Ecto neural progenitor cell (in vitro differentiated cells): ENCODE measurements around the gene ELL.
A peak's percentile ranks its signal among the peaks of the same experiment; 100 is the strongest.

Source experiments
- DNase-seq: peaks from one replicate; pipeline ENCODE4 v3.0.0-alpha.2; 2018; ENCODE audit warnings: low spot score

The ELL gene

GRCh38 chr19:18504886-18505610 lies 16.8 kb downstream of the ELL start:
- DNase-seq, result no peak

DNA sequence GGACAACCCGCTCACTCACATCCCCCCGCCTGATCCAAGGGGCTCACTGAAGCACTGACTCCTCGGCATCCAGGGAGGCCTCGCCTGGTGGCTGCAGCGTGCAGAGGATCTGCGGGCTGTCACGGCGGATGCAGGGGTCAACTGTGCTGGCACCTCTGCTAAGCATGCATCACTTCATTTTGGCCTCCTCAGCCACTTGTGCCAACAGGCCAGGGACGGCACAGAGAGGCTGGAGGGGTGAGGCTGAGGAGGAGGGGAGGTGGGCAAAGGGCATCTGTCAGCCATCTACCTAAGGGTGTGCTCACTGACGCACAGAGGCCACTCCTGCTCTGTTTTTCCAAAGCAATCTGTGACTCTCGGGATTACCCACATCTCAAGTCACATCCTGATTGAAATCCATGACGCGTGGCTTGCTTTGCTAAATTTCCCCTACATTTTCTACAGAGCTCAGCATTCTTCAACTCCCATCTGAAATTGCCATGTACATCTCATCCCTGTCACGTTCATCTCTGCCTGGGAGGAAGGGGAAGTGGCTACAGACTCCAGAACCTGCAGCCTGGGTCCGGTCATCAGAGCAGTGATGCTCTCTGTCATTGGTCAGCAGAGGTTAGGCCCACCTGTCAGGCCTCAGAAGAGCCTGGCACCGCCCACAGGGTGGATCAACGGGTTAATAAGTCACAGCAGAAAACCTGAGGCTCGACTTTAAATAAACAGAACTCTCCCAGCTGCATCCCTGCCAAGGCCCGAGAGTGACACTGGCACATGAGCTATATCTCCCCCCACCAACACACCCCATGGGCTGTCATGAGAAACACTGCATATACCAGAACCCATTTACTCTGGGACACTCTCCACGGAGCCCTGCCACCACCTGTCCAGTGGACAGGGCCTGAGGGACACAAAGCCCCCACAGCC lies 17.6 kb downstream of the ELL start:
- no peak for DNase-seq

DNA sequence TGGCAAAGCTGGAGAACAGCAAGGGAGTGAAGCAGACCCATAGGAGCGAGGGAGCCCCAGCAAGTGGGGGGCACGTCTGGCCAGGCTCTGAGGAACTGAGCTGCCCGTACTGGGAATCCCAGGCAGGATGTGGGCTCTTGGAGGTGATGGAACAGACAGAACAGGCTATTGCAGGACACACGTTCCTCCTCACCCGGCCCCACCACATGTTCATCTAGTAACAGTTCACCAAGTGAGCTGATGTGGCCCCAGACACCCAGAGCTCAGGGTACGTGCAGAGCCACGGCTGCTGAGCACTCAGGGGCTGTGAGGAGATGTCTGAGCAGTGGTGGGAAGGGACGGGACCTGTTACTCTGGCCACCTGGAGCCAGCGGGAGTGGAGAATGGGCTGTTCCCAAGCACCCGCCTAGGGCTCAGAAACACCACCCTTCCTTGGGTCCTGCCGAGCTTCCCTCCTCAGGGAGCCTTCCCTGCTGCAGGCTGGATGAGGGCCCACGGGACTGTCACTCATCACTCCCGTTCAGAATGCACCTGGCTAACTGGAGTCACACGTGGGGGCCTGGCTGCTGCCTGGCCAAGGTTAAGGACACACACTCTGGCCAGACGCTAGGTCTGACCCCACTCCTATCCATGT lies 18.4 kb downstream of the ELL start:
- DNase-seq, result no peak

- no peak for DNase-seq
Measured at GRCh38 chr19:18502638-18503294, 19.1 kb downstream of the ELL start.

DNA sequence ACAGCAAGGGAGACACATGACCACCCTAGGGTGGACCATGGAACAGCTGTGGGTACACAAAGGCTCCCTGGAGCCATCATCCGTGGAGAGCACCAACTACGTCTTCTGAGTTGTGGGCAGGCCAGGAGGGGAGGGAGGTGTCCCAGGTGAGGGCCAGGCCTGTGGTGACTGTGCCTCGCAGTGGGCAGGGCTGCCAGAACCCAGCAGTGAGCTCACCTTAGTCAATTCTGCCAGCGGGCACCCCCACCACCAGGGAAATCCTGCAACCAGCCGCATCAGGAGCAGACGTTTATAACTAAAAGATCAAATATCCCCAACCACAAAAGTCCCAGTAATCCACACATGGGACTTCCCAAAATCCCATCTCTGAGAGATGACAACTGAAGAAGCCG lies 19.6 kb downstream of the ELL start:
- no peak for DNase-seq

DNA sequence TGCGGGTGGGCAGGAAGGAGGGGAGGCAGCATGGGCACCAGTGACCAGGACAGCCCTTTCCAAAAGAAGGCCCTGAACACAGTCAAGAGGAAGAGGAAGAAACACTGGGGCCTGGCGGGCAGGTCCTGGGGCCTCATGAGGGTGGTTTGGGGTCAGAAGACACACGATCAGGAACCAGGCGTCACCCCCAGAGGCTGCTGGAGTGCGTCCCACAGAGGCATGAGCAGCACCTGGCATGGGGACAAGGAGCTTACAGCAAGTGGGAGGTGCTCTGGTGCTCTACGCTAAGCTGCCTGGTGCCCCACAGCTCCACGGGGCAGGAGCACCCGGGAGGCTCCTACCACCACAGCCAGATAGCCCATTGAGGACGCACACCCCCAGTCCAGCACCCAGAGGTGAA lies 20.0 kb downstream of the ELL start:
- no peak for DNase-seq

DNA sequence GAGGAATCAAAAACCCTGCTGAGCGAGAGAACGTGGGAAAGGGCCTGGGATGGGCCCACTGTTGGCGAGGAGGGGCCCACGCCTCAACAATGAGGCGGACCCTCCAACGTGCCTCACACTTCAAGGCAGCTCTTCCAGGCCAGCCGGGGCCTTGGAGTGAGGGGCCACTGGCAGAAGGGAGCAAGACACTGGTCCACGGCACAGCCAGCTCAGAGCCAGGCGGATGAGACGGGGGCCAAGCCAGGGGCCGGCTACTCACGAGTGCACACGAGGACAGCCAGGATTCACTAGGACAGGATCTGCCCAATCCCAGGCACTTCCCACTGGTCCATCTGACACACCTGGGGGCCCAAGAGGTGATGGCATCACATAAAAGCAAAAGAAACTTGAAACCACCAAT lies 20.5 kb downstream of the ELL start:
- DNase-seq, result no peak

DNA sequence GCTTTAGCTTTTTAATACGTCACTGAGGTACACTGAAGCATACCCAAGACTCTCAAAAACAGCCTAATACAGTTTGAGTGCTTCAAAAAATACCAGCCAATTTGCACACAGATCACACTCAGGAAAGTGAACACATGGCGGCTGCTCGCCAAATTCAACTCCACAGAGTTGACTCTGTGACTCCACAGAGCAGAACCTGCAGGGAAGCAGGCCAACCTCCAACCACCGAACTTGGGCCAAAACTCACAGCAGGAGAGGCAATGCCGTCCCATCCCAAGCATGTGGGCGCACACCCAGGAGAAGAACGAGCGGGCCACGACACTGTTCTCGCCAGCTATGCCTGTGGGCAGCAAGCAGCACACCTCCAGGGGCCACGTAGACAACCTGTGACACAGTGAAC lies 21.1 kb downstream of the ELL start:
- no peak for DNase-seq

- DNase-seq, result no peak
Measured at GRCh38 chr19:18500376-18500775, 21.5 kb downstream of the ELL start.

- no peak for DNase-seq
Measured at GRCh38 chr19:18499055-18499775, 22.7 kb downstream of the ELL start.

GRCh38 chr19:18496980-18497256 lies 25.0 kb downstream of the ELL start:
- no peak for DNase-seq

GRCh38 chr19:18496167-18496979 lies 25.5 kb downstream of the ELL start:
- no peak for DNase-seq

DNA sequence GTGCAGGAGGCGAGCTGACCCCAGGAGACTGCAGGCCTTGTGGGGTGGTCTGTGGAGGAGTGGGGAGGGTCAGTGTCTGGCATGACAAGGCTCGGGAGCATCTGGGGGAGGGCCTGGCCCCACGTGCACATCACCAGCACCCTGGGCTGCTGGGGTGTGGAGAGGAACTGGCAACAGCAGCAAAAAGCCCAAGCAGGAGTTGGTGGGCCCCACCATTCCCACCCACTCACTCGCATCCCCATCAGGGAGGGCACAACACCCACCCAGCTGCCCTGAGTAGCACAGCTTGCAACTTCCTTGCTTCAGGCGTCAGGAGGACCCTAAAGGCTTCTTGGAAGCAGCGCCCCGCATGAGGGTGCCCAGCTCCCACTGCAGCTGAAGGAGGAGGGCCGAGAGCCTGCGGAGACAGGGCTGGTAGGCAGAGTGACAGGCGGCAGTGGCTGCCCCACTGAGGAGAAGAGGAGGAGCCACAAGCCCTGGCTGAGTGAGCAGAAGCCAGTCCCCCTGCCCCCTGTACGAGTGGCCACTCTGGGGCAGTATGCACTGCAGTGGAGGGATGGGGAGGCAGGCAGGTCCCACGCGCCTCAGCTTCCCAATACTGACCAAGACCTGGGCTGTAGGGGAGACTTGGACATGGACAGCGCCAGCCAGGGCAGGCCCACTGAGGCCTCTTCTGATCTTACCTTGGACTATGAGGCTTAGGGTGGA lies 26.5 kb downstream of the ELL start:
- peak; percentile 69 for DNase-seq

- DNase-seq, result no peak
Measured at GRCh38 chr19:18494267-18494607, 27.6 kb downstream of the ELL start.

GRCh38 chr19:18493440-18494266 lies 28.2 kb downstream of the ELL start:
- DNase-seq, result no peak

DNA sequence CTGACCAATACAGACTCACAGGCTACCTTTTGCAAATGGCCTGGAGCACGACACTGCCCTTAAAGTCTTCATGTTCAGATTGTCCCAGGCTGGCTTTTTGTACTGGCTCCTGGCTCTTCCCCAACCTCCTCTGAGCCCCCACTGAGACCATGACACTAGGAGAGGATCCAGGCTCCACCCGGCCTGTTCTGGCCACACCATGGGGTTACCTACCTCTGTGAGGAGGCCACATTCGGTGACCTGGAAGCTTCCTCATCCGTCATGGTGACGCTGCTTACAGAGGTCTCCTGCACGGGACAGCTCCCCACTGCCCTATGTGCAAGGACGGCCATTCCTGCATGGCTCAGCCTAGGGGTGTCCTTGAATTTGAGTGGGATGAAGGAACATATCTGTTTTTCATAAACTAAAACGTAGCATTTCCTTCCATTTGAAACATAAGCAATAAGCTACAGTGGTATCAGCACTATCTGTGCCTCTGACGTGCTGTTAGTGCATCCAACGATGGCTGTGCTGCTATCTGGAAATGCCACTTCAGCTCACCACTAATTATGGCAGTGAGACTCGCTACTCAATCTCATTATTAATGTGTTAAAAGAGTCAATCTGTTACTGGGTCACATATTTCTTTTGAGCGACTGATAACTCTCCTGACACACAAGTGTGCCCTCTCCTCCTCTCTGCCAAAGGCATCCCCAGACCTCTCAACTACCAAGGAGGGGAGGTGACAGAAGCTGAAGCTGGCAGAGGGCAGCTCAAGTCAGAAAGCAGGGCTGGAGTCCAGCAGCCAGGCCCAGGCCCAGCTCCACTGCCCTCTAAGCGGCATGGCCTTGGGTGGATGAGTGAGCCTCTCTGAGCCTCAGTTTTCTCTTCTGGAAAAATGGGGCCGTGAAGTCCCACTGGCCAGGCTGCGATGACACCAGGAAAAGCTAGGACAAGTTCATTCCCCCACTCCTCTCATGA lies 29.6 kb downstream of the ELL start:
- no peak for DNase-seq

GRCh38 chr19:18490728-18491127 lies 31.1 kb downstream of the ELL start:
- DNase-seq, result no peak

DNA sequence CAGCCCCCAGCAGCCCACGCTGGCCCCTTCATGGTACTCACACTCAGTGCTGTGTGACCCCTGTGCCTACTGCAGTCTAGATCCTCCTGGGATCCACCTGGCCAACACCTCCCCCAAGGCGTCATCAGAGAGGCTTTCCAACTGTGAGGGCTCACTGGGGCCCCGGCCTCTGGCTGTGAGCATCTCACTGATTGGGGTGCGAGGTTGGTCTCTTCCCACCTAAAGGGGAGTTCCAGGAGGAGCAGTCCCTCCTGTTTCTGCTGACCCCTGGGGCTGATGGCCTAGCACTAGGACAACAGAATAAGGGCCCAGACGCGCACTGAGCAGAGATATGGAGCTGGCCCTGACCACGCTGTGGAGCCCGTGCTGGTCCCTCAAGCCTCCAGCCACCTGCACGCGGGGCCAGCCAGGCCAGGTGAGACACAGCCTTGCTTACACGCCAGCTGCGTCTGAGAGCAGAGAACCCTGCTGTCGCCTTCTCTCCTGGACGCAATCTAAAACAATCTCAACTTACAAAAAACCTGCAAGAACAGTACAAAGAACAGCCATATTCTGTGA lies 32.2 kb downstream of the ELL start:
- no peak for DNase-seq
